Measurements from ENCODE around the gene DCAF8.
"Not testable (repeated sequence)": the region's sequence is repeated elsewhere in the genome, so short reads cannot be mapped to it uniquely, and the experiment has no call there.

DCAF8 gene

DNA sequence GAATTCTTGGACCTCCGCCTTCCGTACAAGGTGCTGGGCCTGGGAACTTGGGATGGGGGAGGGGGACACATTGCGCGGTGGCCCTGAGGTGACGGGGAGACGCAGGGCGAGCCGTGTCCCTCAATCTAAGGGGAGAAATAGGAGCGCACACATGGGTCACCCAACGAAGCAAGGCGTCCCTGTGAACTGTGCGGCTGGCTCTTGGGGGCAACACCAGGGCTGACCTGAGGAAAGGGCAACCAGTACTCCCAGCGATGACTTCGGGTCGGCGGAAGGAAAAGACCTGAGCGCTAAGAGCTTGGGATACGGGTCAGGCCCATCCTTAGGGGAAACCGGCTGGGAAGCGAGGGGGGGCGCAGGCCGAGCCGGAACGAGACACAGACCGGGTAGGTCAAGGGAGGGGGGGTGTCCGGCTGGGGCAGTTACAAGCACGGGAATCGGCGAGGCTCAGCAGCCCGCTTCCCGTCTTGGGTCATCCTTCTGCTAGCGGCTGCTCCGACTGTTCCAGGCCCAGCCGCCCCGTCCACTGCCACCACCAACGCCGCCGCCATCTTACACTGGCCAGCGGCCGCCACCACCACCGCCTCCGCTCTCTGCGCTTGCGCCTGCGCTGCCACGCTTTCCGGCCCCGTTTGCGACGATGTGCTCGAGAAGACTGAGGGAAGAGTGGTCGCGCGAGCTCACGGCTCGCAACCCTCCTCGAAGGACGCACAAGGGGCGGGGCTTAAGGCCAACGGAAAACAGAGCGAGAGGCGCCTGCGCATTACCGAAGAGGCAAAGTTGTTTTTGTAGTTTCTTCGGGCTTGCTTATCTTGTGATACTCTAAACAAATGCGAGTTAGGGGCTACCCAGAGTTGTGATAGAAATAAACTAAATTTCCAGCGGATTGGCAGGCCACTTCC, at the start of gene DCAF8:
Gene DCAF8 (minus strand): TSS at position 657 of the 902 bp plus-strand sequence. CDS start 18,541 bp downstream, outside the sequence.
- peak; percentile 96 for DNase-seq

GRCh38 chr1:160309571-160309970, 47.2 kb upstream of the DCAF8 start:
- no peak for DNase-seq

DNA sequence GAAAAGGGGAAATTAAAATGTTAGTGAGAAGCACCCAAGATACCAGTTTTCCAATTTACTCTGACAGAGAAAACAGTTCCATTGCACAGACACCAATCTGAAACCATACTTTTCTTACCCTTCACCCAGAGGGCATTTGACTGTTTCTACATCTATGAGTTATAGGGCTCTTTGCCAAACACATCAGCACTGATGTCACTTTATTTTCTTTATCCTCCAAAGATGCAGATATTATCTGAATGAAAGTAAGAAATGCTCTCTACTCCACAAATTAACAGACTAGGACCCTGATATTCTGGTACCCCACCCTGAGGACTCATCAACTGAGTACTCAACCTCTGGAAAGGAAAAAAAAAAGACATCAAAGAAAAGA, 46.8 kb upstream of the DCAF8 start:
- DNase-seq, result no peak

GRCh38 chr1:160308451-160309184, 46.3 kb upstream of the DCAF8 start:
- DNase-seq, result no peak

DNA sequence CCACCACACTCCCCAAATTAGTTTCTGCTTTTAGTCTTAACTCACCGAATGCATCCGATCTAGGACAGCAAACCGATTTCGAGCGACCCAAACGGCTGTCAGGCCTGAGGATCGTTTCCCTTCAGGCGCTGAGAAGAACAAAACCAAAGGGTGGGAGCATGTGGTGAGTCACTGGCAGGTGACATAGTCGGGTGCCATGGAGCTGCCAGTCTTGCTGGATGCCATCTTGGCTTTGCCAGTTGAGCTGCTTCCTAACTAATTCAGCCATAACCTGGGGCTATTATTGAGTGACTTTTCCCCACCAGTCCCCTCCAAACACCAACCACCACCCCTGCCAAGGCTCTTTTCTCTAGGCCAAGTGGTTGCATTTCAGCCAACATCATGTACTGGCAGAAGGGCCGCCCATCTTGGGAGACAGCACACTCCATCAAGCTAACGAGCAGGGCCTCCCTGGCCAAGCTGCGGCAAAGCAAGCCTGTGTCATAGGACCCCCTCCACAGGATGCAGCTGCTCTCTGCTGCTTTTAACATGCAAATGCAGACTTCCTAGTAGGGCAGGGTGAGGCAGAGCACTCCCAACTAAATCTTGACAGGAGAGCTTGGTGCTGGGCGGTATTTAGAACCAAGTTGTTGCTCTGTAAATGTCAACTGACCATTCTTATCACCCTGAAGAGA, 44.9 kb upstream of the DCAF8 start:
- DNase-seq, result no peak

DNA sequence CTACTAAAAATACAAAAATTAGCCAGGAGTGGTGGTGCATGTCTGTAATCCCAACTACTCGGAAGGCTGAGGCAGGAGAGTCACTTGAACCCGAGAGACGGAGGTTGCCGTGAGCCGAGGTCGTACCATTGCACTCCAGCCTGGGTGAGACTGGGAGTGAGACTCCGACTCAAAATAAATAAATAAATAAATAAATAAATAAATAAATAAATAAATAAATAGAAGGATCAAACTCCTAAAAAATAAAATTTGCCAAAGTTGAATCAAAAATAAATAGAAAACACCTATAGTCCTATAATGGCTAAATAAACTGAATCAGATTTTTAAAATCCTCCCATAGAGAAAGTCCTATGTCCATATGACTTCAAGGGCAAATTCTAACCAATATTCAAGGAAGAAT, 37.8 kb upstream of the DCAF8 start:
- DNase-seq, result no peak

GRCh38 chr1:160296036-160296435, 33.7 kb upstream of the DCAF8 start:
- DNase-seq, result no peak

DNA sequence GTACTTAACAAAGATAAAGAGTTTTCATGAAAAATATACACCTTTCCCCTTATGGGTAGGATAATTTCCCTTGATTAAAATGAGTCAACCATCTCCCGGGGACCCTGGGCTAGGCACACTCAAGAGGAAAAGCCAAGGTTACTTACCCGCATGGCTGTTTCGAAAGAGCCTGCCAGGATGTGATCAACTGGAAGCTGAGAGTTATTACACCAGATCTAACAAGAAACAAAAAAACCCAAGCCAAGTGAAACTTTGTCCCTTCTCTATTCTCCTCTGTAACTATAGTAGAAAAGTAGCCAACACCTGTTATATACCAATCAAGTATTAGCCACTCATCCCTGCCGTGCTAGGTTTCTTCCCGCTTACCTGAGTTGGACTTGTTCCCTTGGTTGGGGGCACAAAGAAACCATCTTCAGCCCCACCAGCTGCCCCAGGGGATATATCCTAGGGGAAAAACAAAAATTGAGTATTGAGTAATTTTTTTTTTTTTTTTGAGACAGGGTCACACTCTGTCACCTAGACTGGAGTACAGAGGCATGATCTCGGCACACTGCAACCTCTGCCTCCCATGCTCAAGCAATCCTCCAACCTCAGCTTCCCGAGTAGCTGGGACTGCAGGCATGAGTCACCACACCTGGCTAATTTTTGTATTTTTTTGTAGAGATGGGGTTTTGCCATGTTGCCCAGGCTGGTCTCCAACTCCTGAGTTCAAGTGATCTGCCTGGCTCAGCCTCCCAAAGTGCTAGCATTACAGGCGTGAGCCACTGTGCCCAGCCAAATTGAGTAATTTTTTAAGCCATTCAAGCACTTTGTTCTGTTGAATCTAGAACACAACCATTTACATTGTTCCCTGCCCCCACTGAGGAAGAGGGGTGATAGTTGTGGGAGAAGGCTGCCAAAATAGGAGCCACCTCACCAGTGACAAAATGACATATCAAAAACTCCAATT, 30.9 kb upstream of the DCAF8 start:
- DNase-seq, result no peak

GRCh38 chr1:160291248-160292220, 29.2 kb upstream of the DCAF8 start:
- peak; percentile 45 for DNase-seq

DNA sequence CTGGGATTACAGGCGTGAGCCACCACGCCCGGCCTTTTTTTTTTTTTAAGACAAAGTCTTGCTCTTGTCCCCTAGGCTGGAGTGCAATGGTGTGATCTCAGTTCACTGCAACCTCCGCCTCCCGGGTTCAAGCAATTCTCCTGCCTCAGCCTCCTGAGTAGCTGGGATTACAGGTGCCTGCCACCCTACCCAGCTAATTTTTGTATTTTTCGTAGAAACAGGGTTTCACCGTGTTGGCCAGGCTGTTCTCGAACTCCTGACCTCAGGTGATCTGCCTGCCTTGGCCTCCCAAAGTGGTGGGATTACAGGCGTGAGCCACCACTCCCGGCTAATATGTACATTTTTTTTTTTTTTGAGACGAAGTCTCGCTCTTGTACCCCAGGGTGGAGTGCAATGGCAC, 25.4 kb upstream of the DCAF8 start:
- DNase-seq, result not testable (repeated sequence)

GRCh38 chr1:160285506-160285905, 23.2 kb upstream of the DCAF8 start:
- no peak for DNase-seq

- peak; percentile 89 for DNase-seq
Observed at GRCh38 chr1:160284782-160285344, 22.5 kb upstream of the DCAF8 start, which contains the start of gene PEX19. Gene PEX19 (minus strand): TSS chr1:160285133. CDS start chr1:160285124, 9 bp downstream.

DNA sequence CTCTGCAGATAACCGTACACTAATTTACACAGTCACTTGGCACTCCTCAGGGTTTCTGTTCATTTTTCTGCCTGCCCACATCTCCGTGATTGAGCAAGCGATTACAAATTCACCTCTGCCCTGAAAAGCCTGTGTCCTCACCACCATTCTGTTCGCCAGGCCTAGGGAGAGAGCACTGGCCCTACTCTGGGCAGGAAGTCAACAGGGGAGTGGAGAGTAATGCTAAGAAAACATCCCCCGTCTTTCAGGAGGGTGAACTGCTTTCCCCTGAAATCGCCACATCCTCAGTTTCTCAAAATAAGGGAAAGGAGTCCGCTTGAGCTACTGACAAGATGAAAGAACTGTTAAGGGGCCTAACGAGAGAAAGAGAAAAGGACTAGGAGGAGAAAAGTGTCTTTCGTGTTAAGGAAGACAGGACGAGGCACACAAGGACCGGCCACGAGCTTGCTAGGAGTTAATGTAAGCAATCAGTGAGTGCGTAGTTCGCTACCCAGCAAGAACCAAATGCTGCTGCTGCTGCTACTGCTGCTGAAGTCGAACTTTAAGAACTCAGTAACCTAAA, 22.0 kb upstream of the DCAF8 start:
- DNase-seq, result no peak

GRCh38 chr1:160282807-160283206, 20.5 kb upstream of the DCAF8 start:
- no peak for DNase-seq

- no peak for DNase-seq
Observed at GRCh38 chr1:160277987-160278386, 15.6 kb upstream of the DCAF8 start.

- DNase-seq, result no peak
Observed at GRCh38 chr1:160277330-160277729, 15.0 kb upstream of the DCAF8 start.

DNA sequence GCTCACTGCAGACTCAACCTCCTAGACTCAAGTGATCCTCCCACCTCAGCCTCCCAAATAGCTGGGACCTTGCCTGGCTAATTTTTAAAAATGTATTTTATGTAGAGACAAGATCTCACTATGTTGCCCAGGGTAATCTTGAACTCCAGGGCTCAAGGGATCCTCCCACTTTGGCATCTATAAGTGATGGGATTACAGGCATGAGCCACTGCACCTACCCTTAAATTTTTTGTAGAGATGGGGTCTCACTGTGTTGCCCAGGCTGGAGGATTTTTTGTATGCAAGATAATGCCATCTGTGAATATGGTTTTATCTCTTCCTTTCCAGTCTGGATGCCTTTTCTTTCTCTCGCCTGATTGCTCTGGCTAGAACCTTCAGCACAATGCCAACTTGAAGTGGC, 8.7 kb upstream of the DCAF8 start:
- no peak for DNase-seq

DNA sequence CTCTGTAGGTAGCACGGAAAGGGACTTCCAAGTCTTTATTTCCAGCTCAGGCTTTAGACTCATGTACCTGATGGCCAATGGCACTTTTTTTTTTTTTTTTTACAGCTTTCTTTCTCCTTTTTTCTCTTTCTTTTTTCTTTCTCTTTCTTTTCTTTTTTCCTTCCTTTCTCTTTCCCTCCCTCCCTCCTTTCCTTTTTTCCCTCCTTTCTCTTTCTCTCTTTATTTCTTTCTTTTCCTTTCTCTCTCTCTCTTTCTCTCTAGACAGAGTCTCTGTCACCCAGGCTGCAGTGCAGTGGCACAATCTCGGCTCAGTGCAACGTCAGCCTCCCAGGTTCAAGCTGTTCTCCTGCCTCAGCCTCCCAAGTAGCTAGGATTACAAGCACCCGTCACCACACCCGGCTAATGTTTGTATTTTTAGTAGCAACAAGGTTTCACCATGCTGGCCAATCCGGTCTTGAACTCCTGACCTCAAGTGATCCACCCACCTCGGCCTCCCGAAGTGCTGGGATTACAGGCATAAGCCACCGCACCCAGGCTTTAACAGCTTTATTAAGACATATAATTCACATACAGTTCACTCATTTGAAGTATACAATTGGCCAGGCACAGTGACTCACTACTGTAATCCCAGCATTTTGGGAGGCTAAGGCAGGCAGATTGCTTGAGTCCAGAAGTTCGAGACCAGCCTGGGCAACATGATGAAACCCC, 5.1 kb upstream of the DCAF8 start:
- DNase-seq, result no peak

DNA sequence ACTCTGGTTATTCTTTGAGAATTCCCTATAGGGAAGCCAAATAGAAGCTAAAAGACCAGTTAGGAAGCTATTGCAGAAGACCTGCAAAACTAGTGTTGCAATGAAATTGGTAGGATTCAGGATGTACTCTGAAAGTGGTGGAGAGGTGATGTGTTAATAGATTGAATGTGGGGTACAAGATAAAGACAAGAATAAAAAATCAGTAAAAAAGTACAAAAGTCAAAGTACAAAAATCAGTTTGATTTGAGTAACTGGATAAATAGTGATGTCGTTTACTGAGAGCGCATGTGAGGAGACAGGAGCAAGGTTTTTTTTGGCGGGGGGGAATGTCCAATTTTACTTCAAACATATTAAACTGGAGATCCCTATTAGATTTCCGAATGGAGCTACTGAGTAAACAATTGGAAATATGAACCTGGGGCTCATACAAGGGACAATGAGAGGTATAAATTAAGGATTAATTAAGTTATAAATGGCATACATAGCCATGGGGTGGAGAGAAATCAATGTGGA, 2.5 kb upstream of the DCAF8 start:
- no peak for DNase-seq

DNA sequence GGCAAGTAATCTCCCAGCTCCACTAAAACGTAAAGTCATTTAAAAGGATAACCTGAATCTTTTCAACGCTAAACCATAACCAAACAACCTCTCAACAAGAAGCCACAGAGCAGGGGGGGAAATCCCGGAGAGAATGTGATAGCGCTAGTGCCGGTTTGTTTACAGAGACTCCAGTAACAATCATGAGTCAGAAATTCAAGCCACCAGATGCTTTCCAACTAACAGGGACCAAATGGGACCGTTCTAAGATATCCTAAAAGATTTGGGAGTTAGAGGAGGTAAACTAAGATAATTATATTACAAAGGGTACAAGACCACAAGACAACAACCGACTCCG, 825 bp downstream of the DCAF8 start:
- peak; percentile 44 for DNase-seq

Data from stimulated activated CD4-positive, alpha-beta T cell treated with anti-CD3 and anti-CD28 coated beads, Interleukin-12 subunit alpha, Interleukin-12 subunit beta, amount 100 ng/mL, for 4 hours (primary cell).